Measurements from ENCODE around the gene CLK1. TPM values are rescaled to one million over a fixed set of nuclear protein-coding genes. Genes with fewer than 3 reads are reported as not detected.

CLK1 gene
- total RNA-seq, 1 experiment from 2014 or later = 46.8 TPM

GRCh38 chr2:200873560-200873959, 9.1 kb upstream of the CLK1 start:
- Histone ChIP-seq H3K4ac (ENCODE audit: low read depth, low read length) (no peak overlapping the region), H3K23me2 (ENCODE audit: insufficient read length, low read depth, low read length, poor library complexity, severe bottlenecking) (no peaks in the 10 kb centered on the region), H3K4me2 (ENCODE audit: insufficient read depth, insufficient read length, low read length) (no peak overlapping the region), H3K27ac (ENCODE audit: insufficient read length, low read depth, low read length) (no peak overlapping the region), H3K23ac (ENCODE audit: insufficient read length, low read depth, low read length) (no peak overlapping the region), H3K9me3 (ENCODE audit: control insufficient read depth, low read depth, low read length) (no peaks in the 10 kb centered on the region), H4K5ac (ENCODE audit: insufficient read length, low read depth, low read length) (no peak overlapping the region), H2BK120ac (ENCODE audit: low read depth, low read length, poor library complexity, severe bottlenecking) (no peak overlapping the region), H2BK5ac (ENCODE audit: insufficient read length, low read length) (no peak overlapping the region), H3T11ph (ENCODE audit: low read length) (no peak overlapping the region), H3K18ac (ENCODE audit: insufficient read length, low read depth, low read length) (no peak overlapping the region), H3K79me1 (ENCODE audit: insufficient read depth, low read depth, low read length, poor library complexity, severe bottlenecking) (no peaks in the 10 kb centered on the region), H3K56ac (ENCODE audit: insufficient read length, low read depth, low read length) (no peak overlapping the region), H4K20me1 (ENCODE audit: control insufficient read depth, insufficient read depth, insufficient read length) (no peaks in the 10 kb centered on the region), H3K27me3 (ENCODE audit: insufficient read depth, low read length) (no peaks in the 10 kb centered on the region), H3K14ac (ENCODE audit: insufficient read depth, low read length) (no peak overlapping the region), H2AFZ (ENCODE audit: low read length) (no peak overlapping the region), H2BK20ac (ENCODE audit: low read depth, low read length, poor library complexity, severe bottlenecking) (no peak overlapping the region), H2BK12ac (ENCODE audit: insufficient read length, low read depth, low read length) (no peak overlapping the region), H4K91ac (ENCODE audit: insufficient read length, low read depth, low read length) (no peak overlapping the region), H4K8ac (replicated peaks; ENCODE audit: insufficient read length, low read depth, low read length) (no peak overlapping the region), H2BK15ac (ENCODE audit: low read depth, low read length) (no peak overlapping the region), H3K79me2 (ENCODE audit: insufficient read depth, low read length) (no peaks in the 10 kb centered on the region), H2AK5ac (ENCODE audit: insufficient read length, low read length) (no peak overlapping the region), H3K9ac (ENCODE audit: extremely low read depth, insufficient read length, low read length) (no peak overlapping the region), H3K4me1 (ENCODE audit: insufficient read depth, low read length) (no peaks in the 10 kb centered on the region)
- H3K27me3 Mint-ChIP-seq (ENCODE audit: low read depth) = no peaks in the 10 kb centered on the region
- no peaks in the 10 kb centered on the region for H3K9me3 Mint-ChIP-seq
- H3K36me3 Mint-ChIP-seq (ENCODE audit: insufficient read depth in 1 of 3, low read depth in 3 of 3) = peaks cover 13 to 52% (median 44%) of the 10 kb centered on the region in 3 experiments
- no peak overlapping the region for H3K27ac Mint-ChIP-seq
- H3K4me1 Mint-ChIP-seq = no peaks in the 10 kb centered on the region
- TF ChIP-seq CTCF (conservative IDR thresholded peaks at IDR 0.05) = no peak
- WGBS (ENCODE audit: extremely low coverage, insufficient read length, low lambda C conversion rate) = no CpG with 5 or more reads among the region's 6 CpGs
- DNase-seq = no peak
- H3K4me3 Mint-ChIP-seq = no peak overlapping the region

Data from H9 (cell line).